Central memory CD8-positive, alpha-beta T cell (primary cell): Measurements from ENCODE around the gene FAM43B.
"Not testable (repeated sequence)": the region's sequence is repeated elsewhere in the genome, so short reads cannot be mapped to it uniquely, and the experiment has no call there.

Experiments used
- ATAC-seq: fragments of 150-1000 bp; cut with Tn5 transposase; replicated peaks from 2 replicates; pipeline ENCODE4 v1.10.0; 2022; ENCODE audit warnings: mild to moderate bottlenecking, moderate FRiP score, moderate number of reproducible peaks; ENCODE audit not compliant: poor library complexity, severe bottlenecking; ENCODE audit errors: extremely low read depth
- DNase-seq, 2 donors: peaks; one replicate each; pipeline ENCODE4 v3.0.0; 2021; ENCODE audit warnings: low spot score in 2 of 2
- H3K27ac Mint-ChIP-seq: one replicate; pipeline ENCODE4 v1.8.0; 2022; ENCODE audit warnings: low read depth, mild to moderate bottlenecking, moderate library complexity, mixed read lengths
- H3K27me3 Mint-ChIP-seq: one replicate; pipeline ENCODE4 v1.8.0; 2022; ENCODE audit warnings: mixed read lengths
- H3K36me3 Mint-ChIP-seq: one replicate; pipeline ENCODE4 v1.8.0; 2022; ENCODE audit warnings: mild to moderate bottlenecking, moderate library complexity, mixed read lengths; ENCODE audit not compliant: insufficient read depth
- H3K4me1 Mint-ChIP-seq: one replicate; pipeline ENCODE4 v1.8.0; 2022; ENCODE audit warnings: mixed read lengths
- H3K4me3 Mint-ChIP-seq: one replicate; pipeline ENCODE4 v1.8.0; 2022; ENCODE audit warnings: mild to moderate bottlenecking, moderate library complexity, mixed read lengths
- H3K9me3 Mint-ChIP-seq: one replicate; pipeline ENCODE4 v1.8.0; 2022; ENCODE audit warnings: mixed read lengths

FAM43B gene

GRCh38 chr1:20551945-20552727 is at the start of gene FAM43B:
Gene FAM43B, plus strand, starts transcription at chr1:20552573. Its CDS starts 401 bp downstream, at chr1:20552974.
- H3K4me3 Mint-ChIP-seq = no peak within 1 kb of the TSS
- no peak within 1 kb of the TSS for H3K27ac Mint-ChIP-seq
- ATAC-seq (no peak), DNase-seq (no peak)
- H3K4me1 Mint-ChIP-seq = no peaks in the 10 kb centered on the region
- no peaks in the 10 kb centered on the region for H3K36me3 Mint-ChIP-seq
- H3K27me3 Mint-ChIP-seq = peaks cover 32% of the 10 kb centered on the region
- H3K9me3 Mint-ChIP-seq = no peaks in the 10 kb centered on the region

- no peak overlapping the region for H3K4me3 Mint-ChIP-seq
- peaks cover 32% of the 10 kb centered on the region for H3K36me3 Mint-ChIP-seq
- peaks cover 24% of the 10 kb centered on the region for H3K4me1 Mint-ChIP-seq
- H3K27ac Mint-ChIP-seq = no peak overlapping the region
- no peak for DNase-seq
- H3K27me3 Mint-ChIP-seq = no peaks in the 10 kb centered on the region
- no peaks in the 10 kb centered on the region for H3K9me3 Mint-ChIP-seq
- no peak for ATAC-seq
Observed at GRCh38 chr1:20505488-20505887, 46.9 kb upstream of the FAM43B start.

- Mint-ChIP-seq H3K27me3 (no peaks in the 10 kb centered on the region), H3K27ac (peak overlapping the region; percentile 91), H3K4me1 (peaks cover 24% of the 10 kb centered on the region), H3K36me3 (peaks cover 20% of the 10 kb centered on the region), H3K9me3 (no peaks in the 10 kb centered on the region), H3K4me3 (peak overlapping the region; percentile 85)
- ATAC-seq (peak; percentile 40), DNase-seq (no peak)
Observed at GRCh38 chr1:20507248-20507563, 45.2 kb upstream of the FAM43B start.

GRCh38 chr1:20507564-20508410 is 44.6 kb upstream of the FAM43B start, which contains the start of gene MUL1:
Gene MUL1, minus strand, starts transcription at chr1:20508151. Its CDS starts 127 bp downstream, at chr1:20508024.
- Mint-ChIP-seq H3K4me3 (peak within 1 kb of the TSS; percentile 85), H3K27ac (peak within 1 kb of the TSS; percentile 91), H3K36me3 (peaks cover 16% of the 10 kb centered on the region), H3K9me3 (no peaks in the 10 kb centered on the region), H3K4me1 (peaks cover 24% of the 10 kb centered on the region), H3K27me3 (peaks cover 5% of the 10 kb centered on the region)
- ATAC-seq (peak; percentile 96), DNase-seq (peak; percentile 89 to 91)

DNA sequence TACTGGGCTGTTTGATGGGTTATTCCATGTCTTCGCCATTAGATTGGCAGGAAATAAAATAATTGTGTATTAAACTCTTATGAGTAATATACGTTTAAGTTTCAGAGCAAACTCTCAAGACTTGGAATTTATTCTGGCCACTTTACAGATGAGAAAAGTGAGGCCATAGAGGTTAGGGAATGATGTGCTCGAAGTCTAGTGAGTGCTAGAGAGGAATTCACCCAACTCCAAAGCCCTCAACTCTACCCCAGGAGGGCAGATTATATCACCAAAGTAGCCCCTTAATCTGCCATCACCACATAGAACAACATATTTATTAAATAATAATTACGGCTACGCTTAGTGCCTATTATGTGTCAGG is 44.0 kb upstream of the FAM43B start:
- H3K27me3 Mint-ChIP-seq = peaks cover 11% of the 10 kb centered on the region
- DNase-seq = no peak

GRCh38 chr1:20511518-20512428 is 40.6 kb upstream of the FAM43B start:
- Mint-ChIP-seq H3K4me1 (peaks cover 11% of the 10 kb centered on the region), H3K4me3 (no peak overlapping the region), H3K36me3 (peaks cover 9% of the 10 kb centered on the region), H3K27me3 (peaks cover 36% of the 10 kb centered on the region), H3K27ac (no peak overlapping the region), H3K9me3 (no peaks in the 10 kb centered on the region)
- DNase-seq (no peak), ATAC-seq (no peak)

More for the DNA sequence above, 44.0 kb upstream of the FAM43B start:
- Mint-ChIP-seq H3K36me3 (peaks cover 15% of the 10 kb centered on the region), H3K27ac (peak overlapping the region; percentile 91), H3K4me3 (peak overlapping the region; percentile 85), H3K9me3 (no peaks in the 10 kb centered on the region), H3K4me1 (peaks cover 24% of the 10 kb centered on the region)
- no peak for ATAC-seq

DNA sequence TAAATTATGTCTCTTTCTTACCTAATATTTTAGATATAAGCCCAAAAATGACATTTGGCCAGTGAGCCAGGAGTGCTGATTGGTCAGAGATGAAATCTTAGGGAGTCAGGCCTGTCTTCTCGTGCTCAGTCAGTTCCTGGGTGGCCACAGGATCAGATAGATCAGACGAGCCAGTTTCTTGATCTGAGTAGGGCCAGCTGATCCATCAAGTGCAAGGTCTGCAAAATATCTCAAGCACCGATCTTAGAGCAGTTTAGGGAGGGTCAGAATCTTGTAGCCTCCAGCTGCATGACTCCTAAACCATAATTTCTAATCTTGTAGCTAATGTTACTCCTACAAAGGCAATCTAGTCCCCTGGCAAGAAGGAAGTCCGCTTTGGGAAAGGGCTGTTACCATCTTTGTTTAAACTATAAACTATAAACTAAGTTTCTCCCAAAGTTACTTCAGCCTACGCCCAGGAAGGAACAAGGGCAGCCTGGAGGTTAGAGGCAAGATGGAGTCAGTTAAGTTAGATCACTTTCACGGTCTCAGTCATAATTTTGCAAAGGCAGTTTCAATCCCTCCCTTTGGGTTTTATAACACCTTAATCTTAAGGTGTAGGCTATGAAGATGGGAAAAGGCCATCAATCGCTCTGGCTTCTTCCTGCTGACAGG is 32.6 kb upstream of the FAM43B start:
- H3K4me3 Mint-ChIP-seq, ATAC-seq, H3K9me3 Mint-ChIP-seq, H3K27ac Mint-ChIP-seq, H3K4me1 Mint-ChIP-seq, DNase-seq, H3K36me3 Mint-ChIP-seq: not testable (repeated sequence)
- peaks cover 22% of the 10 kb centered on the region for H3K27me3 Mint-ChIP-seq

- Mint-ChIP-seq H3K9me3 (no peaks in the 10 kb centered on the region), H3K27me3 (peaks cover 10% of the 10 kb centered on the region), H3K36me3 (peaks cover 1% of the 10 kb centered on the region), H3K27ac (no peak overlapping the region), H3K4me1 (no peaks in the 10 kb centered on the region), H3K4me3 (no peak overlapping the region)
- ATAC-seq (no peak), DNase-seq (peak; percentile 48 to 52)
Observed at GRCh38 chr1:20521960-20522861, 30.2 kb upstream of the FAM43B start.

DNA sequence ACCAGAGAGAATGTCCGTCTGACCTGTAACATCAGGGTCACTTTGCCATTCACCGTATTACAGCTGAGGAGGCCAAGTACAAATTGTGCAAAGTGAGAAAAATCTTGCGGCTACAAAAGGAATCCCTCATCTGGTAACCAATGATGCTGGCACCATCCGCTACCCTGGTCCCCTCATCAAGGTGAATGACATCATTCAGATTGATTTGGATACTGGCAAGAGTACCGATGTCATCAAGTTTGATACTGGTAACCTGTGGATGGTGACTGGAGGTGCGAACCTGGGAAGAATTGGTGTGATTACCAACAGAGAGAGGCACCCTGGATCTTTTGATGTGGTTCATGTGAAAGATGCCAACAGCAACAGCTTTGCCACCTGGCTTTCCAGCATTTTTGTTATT is 26.1 kb upstream of the FAM43B start:
- Mint-ChIP-seq H3K27ac (no peak overlapping the region), H3K4me3 (no peak overlapping the region), H3K27me3 (peaks cover 41% of the 10 kb centered on the region), H3K9me3 (no peaks in the 10 kb centered on the region), H3K4me1 (no peaks in the 10 kb centered on the region), H3K36me3 (peaks cover 1% of the 10 kb centered on the region)
- ATAC-seq = no peak
- no peak for DNase-seq

DNA sequence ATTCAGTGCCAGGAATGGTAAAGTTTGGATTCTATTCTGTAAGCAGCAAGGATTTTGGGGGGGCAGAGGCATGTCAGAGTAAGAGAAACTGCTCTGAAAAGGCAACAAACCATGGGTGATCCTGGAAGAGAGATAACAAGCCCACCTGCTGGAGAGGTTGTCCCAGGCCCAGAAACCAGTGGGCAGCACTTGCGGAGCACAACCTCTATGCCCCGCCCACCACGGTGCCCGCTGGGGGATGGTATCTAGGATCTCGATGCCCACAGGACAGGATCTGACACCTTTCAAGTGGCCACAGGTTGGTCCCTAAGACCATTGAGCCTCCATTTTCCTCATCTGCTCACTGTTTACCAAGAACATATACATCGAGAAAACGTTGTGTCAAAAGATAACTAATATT is 24.2 kb upstream of the FAM43B start:
- ATAC-seq = no peak
- Mint-ChIP-seq H3K27me3 (peaks cover 57% of the 10 kb centered on the region), H3K27ac (no peak overlapping the region), H3K9me3 (no peaks in the 10 kb centered on the region), H3K4me3 (no peak overlapping the region), H3K4me1 (no peaks in the 10 kb centered on the region), H3K36me3 (no peaks in the 10 kb centered on the region)
- no peak for DNase-seq

GRCh38 chr1:20530306-20530705 is 22.1 kb upstream of the FAM43B start:
- Mint-ChIP-seq H3K27ac (no peak overlapping the region), H3K27me3 (peaks cover 78% of the 10 kb centered on the region), H3K4me1 (no peaks in the 10 kb centered on the region), H3K9me3 (no peaks in the 10 kb centered on the region), H3K36me3 (no peaks in the 10 kb centered on the region), H3K4me3 (no peak overlapping the region)
- no peak for DNase-seq
- ATAC-seq = no peak
